ENCODE data around the gene ARMH1.

The ARMH1 gene

GRCh38 chr1:44670751-44671640, 3.5 kb upstream of the ARMH1 start:
- DNase-seq (ENCODE audit: low read depth) = no peak

DNA sequence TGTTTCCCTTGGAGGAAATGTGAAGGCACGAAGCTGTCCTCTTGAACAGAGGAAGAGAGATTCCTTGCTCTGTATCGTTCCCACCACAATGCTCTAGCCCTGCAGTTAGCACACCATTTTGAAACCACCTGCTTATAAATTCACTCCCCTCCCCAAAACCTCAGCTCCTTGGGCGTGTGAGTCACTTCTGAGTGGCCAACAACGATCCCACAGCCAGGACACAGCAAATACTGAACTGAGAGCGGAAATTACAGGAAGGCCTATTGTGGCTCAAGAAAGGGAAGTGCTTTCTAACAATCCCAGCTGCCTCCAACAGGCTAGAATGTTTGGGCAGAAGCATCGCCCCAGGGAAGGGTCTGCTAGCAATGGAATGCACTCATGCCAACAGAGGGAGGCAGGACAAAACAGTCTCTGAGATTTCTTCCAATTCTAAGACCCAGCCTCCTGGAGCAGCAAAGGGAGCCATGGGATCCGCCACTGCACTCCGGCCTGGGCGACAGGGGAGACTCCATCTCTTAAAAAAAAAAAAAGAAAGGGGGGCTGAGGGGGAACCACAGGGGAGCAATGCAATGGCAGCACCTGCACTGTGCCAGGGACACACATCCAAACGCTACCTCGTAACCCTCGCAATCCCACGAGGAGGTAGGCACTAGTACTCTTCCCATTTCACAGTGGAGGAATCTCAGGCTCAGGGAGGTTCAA, 2.1 kb upstream of the ARMH1 start:
- no peak for DNase-seq (ENCODE audit: low read depth)

DNA sequence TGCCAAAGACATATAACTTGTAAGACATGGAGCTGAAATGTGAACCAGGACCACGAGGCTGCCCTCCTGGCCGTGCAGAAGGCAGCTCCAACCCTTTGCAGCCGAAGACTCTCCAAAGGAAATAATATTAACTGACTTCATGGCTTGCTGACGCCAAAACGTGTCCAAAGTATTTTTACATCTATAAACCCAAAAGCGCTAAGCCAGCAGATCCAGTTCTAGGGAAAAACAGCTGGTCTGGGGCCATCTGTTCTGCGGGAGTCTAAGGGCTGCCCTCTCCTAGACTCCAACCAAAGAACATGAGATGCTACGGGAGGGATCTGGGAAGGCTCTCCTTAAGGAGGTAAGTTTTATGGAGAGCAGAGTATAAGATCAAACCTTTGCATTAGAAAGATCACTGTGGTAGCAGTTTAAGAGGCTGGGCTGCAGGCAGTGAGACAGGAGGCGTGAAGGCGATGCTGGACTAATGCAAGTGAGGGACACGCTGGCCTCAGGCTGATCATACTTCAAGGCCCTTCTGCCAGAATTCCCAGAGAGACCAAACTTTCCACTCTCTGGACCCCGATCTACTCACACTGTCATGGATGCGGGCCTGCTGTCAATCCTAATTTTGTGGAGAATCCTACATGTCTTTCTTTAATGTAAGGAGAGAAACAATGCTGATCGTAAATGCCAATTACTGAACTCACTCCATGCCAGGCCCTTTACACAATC, 1.4 kb upstream of the ARMH1 start:
- DNase-seq (ENCODE audit: low read depth) = no peak

- no peak for DNase-seq (ENCODE audit: low read depth)
These were observed 820 bp upstream of the ARMH1 start for GRCh38 chr1:44673675-44674112.

DNA sequence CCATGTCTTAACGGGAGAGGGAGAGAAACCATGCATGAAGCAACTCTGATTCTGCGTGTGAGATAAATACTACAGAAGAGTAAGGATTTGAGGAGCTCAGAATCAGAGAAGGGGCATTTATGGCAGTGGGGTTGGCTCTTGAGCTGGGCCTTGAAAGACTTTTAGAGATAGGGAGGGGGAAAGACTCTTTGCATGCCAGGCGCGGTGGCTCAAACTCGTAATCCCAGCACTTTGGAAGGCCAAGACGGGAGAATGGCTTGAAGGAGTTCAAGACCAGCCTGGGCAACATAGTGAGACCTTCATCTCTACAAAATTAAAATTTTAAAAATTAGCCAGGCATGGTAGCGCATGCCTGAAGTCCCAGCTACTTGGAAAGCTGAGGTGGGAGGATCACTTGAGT, 672 bp downstream of the ARMH1 start:
- no peak for DNase-seq (ENCODE audit: low read depth)

DNA sequence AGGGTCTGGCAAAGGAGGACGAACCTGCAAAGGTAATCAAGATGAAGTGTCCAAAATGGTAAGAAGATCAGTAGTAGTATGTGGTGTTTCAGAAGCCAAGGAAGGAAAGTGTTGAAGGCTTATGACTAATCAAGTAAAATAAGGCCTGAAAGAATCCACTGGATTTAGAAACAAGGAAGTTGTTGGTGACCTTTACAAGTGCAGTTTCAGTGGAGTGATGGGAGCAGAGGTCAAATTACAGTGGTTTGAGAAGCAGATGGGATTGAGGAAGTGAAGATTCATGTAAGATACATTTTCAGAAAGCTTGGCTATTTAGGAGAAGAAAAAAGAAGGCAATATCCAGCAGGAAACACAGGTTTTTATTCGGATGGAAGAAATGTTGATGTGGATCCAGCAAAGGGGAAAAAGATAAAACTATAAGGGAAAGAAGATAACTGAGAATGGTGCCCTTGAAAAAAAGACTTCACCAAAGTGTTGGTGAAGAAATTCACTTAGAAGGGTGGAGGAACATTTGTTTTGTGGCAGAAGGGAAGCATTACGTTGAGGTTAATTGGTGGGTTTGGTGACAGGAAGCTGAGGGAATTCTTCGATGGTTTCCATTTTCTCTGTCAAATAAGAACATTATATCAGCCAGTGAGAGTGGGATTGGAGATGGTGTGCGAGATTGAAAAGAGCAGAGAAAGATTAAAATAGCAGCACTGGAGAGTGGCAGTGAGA, 2.1 kb downstream of the ARMH1 start:
- no peak for DNase-seq (ENCODE audit: low read depth)

DNA sequence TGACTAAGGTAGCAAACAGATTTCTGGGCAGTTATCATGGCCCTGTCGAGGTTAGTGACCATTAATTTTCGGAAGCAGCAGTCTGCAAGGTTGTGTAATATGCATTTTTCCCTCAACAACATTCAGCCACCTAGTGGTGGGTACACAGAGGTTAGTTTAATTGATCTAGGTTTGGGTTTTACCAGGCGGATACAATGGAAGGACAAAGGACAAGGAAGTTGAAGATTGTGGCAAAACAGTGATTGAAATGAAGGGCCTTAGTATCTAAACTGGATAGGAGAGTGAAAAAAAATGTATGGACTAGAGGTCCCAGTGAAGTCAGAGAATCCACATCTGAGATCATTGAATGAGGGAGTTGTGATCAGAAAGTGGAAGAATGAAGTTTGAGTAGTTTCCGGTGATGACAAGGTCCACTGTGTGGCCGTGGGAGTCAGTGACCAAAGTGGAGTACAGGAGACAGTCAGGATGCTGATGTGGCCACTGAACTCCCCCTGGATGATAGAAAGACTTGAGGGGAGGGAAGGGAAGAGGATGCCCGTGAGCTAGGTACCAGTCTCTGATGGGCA, 2.8 kb downstream of the ARMH1 start:
- DNase-seq (ENCODE audit: low read depth) = no peak

GRCh38 chr1:44678120-44678519, 3.6 kb downstream of the ARMH1 start:
- no peak for DNase-seq (ENCODE audit: low read depth)

DNA sequence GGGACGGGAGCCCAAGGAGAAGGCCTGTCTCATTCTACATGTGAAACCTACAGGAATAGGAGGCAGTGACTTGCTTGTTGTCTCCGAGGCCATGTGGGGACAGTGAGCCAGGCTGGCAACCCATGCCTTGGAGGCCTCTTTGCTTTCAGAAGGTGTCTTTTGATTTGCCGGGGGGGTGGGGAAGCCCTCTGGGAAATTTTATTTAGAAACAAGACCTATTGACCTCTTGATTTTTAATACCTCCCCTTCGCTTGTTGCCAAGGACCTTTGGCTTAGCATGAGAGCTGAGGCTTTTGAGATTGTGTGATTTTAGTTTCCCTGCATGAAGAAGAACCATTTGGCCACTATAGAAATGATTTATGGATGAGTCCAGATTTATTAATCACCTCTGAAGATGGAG, 4.1 kb downstream of the ARMH1 start:
- no peak for DNase-seq (ENCODE audit: low read depth)

DNA sequence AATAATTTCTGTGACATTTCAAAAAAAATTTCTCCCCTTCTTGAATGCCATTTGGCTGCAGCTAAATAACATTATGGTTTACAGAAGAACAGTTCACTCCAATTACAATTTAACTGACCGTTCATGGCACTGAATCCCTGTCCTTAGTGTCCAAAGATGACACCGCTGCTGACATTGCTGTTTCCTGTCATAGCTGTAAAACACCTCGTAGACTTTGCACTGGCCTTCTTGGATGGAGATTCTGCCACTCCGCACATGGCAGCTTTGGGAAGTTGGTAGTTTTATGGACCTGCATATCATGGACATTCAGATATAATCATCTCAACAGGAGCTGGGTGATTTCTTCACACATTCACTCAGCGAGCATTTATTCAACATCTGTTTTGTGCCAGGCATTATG, 5.0 kb downstream of the ARMH1 start:
- DNase-seq (ENCODE audit: low read depth) = no peak

DNA sequence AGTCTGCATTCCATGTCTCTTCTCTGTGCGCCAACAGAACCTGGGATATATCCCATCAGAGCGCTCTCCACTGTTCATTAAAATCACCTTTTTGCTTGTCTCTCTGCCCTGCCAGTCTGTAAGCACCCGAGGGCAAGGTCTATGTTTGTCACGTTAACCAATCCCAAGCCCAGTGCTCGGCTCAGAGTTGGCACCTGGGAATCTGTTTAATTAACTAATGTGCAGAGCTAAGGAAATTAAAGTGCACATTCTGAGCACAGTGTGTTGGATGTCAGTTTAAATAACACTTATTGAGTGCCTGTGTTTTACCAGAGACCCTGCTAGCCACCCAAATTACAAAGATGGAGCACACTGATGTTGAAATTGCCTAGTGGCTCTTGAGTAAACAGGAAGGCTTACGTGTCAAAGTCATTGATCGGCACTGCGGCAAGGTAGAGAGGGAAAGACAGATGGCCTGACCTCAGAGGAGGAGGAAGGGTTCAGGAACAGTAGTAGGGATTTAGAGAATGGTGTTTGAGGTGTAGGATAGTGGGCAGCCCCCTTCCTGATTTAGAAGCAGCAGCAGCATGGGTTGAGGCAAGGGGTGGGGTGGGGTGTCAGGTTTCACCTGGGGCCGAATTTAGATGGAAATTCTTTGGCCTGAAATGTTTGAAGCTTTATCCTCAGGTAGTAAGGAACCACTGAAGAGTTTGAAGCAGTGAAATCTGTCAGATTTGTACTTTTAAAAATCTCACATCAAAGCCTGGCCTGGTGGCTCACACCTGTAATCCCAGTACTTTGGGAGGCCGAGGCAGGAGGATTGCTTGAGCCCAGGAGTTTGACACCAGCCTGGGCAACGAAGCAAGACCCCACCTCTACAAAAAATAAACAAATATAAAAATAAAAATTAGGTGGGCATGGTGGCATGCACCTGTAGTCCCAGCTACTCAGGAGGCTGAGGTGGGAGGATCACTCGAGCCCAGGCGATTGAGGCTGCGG, 7.7 kb downstream of the ARMH1 start:
- no peak for DNase-seq (ENCODE audit: low read depth)

DNA sequence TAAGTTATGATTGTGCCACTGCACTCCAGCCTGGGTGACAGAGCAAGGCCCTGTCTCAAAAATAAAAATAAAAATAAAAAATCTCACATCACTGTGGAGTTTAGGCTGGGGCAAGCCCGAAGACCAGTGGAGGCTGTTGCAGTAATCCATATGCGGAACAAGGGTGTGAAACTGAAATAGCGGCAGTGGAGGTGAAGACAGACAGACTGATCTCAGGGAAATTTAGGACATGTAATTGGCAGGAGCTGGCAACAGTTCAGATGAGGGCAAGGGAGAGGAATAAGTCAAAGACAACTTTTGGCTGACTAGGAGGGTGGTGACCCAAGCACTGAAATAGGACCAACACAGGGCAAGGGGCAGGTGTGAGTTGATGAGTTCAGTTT, 8.4 kb downstream of the ARMH1 start:
- DNase-seq (ENCODE audit: low read depth) = no peak

DNA sequence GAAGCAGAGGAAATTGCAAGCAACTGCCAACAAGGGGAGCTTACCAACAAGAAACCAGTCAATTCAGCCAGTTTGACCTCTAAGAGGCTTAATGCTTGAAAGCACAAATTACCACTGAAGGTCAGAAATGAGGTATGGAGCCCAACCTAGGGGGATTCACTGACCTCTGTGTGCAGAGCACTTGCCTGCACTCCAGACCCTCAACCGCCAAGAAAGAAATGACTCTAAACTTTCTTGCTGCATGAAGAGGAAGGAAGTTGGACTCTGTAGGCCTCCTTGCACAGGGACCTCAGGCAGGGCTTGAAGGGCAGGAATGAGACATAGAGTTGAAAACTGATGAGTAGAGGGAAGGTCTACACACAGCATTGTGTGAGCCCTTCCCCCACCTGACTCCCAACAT, 10.0 kb downstream of the ARMH1 start:
- DNase-seq (ENCODE audit: low read depth) = no peak

DNA sequence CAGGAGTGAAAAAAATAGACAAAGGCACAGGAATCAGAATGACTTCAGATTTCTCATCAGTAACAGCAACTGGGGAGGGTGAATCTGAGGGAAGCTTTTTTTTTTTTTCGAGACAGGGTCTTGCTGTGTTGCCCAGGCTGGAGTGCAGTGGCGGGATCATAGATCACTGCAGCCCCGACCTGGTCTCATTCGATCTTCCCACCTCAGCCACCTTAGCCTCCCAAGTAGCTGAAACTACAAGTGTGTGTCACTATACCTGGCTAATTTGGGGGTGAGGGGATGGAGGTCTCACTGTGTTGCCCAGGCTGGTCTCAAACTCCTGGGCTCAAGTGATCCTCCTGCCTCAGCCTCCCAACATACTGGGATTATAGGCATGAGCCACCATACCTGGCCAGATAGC, 10.7 kb downstream of the ARMH1 start:
- no peak for DNase-seq (ENCODE audit: low read depth)

GRCh38 chr1:44685881-44686280, 11.4 kb downstream of the ARMH1 start:
- no peak for DNase-seq (ENCODE audit: low read depth)

DNA sequence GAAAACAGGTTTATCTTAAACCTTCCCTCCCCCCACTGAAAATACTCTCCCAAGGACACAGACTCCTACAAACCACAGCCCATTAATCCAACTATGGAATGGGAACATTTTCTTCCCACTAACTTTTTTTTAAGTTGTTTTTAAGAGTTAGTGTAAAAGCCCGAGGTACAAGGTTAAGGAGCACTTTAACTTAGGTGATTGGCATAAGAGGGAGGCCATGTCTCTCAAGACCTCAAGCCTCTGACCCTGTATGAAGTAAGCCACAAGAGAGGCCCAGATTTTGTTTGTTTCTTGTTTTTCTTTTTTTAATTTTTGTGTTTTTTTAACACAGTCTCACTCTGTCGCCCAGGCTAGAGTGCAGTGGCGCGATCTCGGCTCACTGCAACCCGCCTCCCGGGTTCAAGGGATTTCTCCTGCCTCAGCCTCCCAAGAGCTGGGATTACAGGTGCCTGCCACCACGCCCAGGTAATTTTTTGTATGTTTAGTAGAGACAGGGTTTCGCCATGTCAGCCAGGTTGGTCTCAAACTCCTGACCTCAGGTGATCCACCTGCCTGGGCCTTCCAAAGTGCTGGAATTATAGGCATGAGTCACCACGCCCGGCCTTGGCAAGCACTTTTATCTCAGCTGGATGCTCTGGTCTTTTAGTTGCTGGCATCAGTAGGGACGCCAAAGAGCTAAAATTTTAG, 14.4 kb downstream of the ARMH1 start:
- DNase-seq (ENCODE audit: low read depth) = no peak

DNA sequence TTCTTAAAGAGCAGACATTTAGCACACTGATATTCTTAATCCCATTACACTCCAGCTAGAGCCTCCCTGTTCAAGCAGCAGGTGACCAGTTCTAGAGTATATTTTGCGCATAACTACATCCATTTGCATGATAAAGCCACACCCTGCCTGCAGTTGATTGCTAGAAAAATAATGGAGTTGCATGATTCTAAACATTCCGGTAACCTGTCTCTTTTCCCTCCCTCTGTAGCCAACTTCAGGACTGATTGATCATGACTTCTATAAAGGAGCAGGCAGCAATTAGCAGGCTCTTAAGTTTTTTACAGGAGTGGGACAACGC, 14.9 kb downstream of the ARMH1 start:
- DNase-seq (ENCODE audit: low read depth) = no peak

DNA sequence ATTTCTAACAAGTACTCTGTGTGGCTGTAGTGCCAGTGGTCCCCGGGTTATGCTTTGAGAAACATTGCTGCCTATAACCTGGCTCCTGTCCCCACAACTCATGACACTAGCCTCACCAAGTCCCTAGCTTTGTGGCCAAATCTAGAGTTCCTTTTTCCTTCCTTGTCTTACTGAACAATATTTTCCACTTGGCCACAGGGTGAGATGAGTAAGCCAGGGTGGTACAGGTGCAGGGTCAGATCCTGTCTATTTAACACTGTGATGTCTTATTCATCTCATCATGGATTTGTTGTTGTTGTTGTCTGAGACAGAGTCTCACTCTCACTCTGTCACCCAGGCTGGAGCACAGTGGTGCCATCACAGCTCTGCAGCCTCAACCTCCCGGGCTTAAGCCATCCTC, 18.6 kb downstream of the ARMH1 start:
- no peak for DNase-seq (ENCODE audit: low read depth)

DNA sequence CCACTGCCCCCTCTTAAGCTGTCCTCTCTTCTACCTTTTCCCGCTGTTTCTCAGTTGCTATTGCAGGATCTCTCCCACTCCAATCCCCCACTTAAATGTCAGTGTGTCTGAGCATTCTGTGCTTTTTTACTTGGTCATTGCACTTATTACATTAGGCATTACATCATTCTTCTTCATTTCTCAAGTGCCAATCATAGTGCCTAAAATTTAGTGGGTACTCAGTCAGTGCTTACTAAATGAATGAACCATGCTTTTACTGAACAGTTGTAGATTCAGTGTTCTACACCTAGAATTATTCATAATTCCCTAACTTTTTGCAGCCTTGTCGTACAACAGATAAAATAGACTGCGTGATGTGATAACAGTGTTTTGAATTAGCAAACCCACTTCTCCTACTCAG, 19.4 kb downstream of the ARMH1 start:
- DNase-seq (ENCODE audit: low read depth) = no peak

GRCh38 chr1:44694863-44695478, 20.5 kb downstream of the ARMH1 start:
- no peak for DNase-seq (ENCODE audit: low read depth)

All from stimulated activated CD8-positive, alpha-beta memory T cell treated with anti-CD3 and anti-CD28 coated beads, Interleukin-12 subunit alpha, Interleukin-12 subunit beta, amount 100 ng/mL, for 4 hours (primary cell).